ENCODE results near the gene PIP5KL1. TPM values are rescaled to one million over a fixed set of nuclear protein-coding genes. Genes with fewer than 3 reads are reported as not detected.
A peak's percentile ranks its signal among the peaks of the same experiment; 100 is the strongest.

The PIP5KL1 gene
- total RNA-seq, 1 donor from 2014 or later: 3.4 TPM

DNA sequence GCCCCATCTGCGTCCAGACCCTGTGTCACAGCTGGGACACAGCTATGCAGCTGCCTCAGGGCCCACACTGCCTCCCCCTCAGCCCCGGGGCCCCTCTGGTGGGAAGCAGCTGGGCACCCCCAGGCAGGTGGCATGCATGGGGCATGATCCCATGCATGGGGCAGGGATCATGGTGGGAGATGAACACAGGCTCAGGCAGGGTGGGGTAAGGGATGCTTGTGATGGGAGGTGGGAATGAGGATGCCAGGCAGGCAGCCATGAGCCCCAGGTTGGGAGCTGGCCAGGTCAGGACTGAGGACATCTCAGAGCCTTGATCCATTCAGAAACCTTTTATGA, 30.5 kb upstream of the PIP5KL1 start:
- Mint-ChIP-seq H3K36me3 (ENCODE audit: low read depth) (no peaks in the 10 kb centered on the region), H3K27ac (ENCODE audit: unreplicated experiment) (peak overlapping the region; percentile 27), H3K9me3 (no peaks in the 10 kb centered on the region), H3K4me1 (peaks cover 33% of the 10 kb centered on the region), H3K27me3 (ENCODE audit: low read depth) (no peaks in the 10 kb centered on the region), H3K4me3 (no peak overlapping the region)
- TF ChIP-seq CTCF (conservative IDR thresholded peaks at IDR 0.05): no peak
- no peak for DNase-seq (ENCODE audit: low read depth, low spot score)

GRCh38 chr9:127960410-127961154, 30.0 kb upstream of the PIP5KL1 start:
- Mint-ChIP-seq H3K27me3 (ENCODE audit: low read depth) (no peaks in the 10 kb centered on the region), H3K36me3 (ENCODE audit: low read depth) (no peaks in the 10 kb centered on the region), H3K9me3 (no peaks in the 10 kb centered on the region), H3K27ac (ENCODE audit: unreplicated experiment) (peak overlapping the region; percentile 72), H3K4me1 (peaks cover 32% of the 10 kb centered on the region), H3K4me3 (no peak overlapping the region)
- no peak for TF ChIP-seq CTCF (conservative IDR thresholded peaks at IDR 0.05)
- no peak for DNase-seq (ENCODE audit: low read depth, low spot score)

DNA sequence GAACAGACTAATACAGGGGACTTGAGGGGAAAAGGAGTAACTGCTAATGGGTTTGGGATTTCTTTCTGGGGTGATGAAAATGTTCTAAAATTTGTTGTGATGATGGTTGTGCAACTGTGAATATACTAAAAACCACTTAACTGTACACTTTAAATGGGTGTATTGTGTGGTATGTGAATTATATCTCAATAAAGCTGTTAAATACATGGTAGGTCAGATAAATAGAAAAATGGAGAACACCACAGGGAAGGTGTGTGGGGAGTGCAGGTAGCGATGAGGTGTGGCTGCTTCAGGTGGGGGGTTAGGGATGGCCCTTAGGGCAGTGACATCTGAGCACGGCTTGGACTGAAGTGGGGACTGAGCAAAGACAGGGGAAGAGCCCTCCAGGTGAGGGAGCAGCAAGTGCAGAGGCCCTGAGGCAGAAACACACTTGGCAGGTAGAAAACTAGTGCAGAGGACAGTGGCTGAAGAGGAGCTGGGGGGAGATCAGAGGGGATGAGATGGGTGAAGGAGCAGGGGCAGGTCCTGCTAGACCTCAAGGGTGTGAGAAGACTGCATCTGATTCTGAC, 29.3 kb upstream of the PIP5KL1 start:
- no peak overlapping the region for H3K4me3 Mint-ChIP-seq
- H3K4me1 Mint-ChIP-seq: peaks cover 32% of the 10 kb centered on the region
- TF ChIP-seq CTCF (conservative IDR thresholded peaks at IDR 0.05): no peak
- DNase-seq (ENCODE audit: low read depth, low spot score): no peak
- no peaks in the 10 kb centered on the region for H3K9me3 Mint-ChIP-seq
- peak overlapping the region; percentile 72 for H3K27ac Mint-ChIP-seq (ENCODE audit: unreplicated experiment)
- H3K36me3 Mint-ChIP-seq (ENCODE audit: low read depth): no peaks in the 10 kb centered on the region
- H3K27me3 Mint-ChIP-seq (ENCODE audit: low read depth): no peaks in the 10 kb centered on the region

DNA sequence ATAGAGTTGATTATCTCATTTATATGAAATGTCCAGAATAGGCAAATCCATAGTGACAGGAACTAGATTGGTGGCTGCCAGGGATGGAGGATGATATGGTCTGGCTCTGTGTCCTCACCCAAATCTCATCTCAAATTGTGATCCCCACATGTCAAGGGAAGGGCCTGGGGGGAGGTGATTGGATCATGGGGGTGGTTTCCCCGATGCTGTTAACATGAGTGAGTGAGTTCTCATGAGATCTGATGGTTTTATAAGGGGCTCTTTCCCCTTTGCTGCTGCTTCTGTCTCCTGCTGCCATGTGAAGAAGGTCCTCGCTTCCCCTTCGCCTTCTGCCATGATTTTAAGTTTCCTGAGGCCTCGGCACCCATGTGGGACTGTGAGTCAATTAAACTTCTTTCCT, 28.8 kb upstream of the PIP5KL1 start:
- H3K27me3 Mint-ChIP-seq (ENCODE audit: low read depth): no peaks in the 10 kb centered on the region
- no peak overlapping the region for H3K27ac Mint-ChIP-seq (ENCODE audit: unreplicated experiment)
- H3K4me1 Mint-ChIP-seq: peaks cover 37% of the 10 kb centered on the region
- H3K36me3 Mint-ChIP-seq (ENCODE audit: low read depth): no peaks in the 10 kb centered on the region
- DNase-seq (ENCODE audit: low read depth, low spot score): no peak
- no peak for TF ChIP-seq CTCF (conservative IDR thresholded peaks at IDR 0.05)
- H3K4me3 Mint-ChIP-seq: no peak overlapping the region
- no peaks in the 10 kb centered on the region for H3K9me3 Mint-ChIP-seq

GRCh38 chr9:127958728-127959127, 28.2 kb upstream of the PIP5KL1 start:
- H3K27ac Mint-ChIP-seq (ENCODE audit: unreplicated experiment): no peak overlapping the region
- no peaks in the 10 kb centered on the region for H3K27me3 Mint-ChIP-seq (ENCODE audit: low read depth)
- H3K4me3 Mint-ChIP-seq: no peak overlapping the region
- DNase-seq (ENCODE audit: low read depth, low spot score): no peak
- TF ChIP-seq CTCF (conservative IDR thresholded peaks at IDR 0.05): no peak
- no peaks in the 10 kb centered on the region for H3K36me3 Mint-ChIP-seq (ENCODE audit: low read depth)
- H3K9me3 Mint-ChIP-seq: no peaks in the 10 kb centered on the region
- H3K4me1 Mint-ChIP-seq: peaks cover 41% of the 10 kb centered on the region
